ENCODE measurements around the gene MEN1.
"Not testable (repeated sequence)": the region's sequence is repeated elsewhere in the genome, so short reads cannot be mapped to it uniquely, and the experiment has no call there.

MEN1 gene

GRCh38 chr11:64845776-64846129 is 35.4 kb upstream of the MEN1 start:
- DNase-seq (ENCODE audit: low spot score), result not testable (repeated sequence)

DNA sequence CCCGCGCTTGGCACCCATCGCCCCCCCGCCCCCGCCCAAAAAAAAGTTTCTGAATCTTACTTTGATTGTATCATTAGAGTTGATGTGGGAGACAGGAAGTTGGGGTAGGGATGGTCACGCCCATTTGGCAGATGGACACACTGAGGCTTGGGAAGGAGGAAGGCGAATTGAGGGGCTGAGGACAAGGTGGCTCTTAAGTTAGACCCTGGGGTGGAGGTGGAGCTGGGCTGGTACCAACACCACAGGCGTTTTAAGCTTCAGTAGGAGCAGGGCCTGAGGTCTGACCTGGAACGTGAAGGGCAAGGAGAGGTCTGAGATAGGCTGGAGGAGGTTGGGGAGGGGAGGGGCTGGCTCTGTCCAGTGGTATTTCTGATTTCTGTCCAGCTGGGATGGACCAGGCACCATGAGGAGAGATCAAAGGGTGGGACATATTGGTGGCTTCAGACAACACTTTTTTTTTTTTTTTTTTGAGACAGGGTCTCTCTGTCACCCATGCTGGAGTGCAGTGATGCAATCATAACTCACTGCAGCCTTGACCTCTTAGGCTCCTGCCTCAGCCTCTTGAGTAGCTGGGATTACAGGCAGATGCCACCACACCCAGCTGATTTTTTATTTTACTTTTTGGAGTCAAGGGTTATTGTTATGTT is 34.9 kb upstream of the MEN1 start:
- DNase-seq (ENCODE audit: low spot score), result no peak

DNA sequence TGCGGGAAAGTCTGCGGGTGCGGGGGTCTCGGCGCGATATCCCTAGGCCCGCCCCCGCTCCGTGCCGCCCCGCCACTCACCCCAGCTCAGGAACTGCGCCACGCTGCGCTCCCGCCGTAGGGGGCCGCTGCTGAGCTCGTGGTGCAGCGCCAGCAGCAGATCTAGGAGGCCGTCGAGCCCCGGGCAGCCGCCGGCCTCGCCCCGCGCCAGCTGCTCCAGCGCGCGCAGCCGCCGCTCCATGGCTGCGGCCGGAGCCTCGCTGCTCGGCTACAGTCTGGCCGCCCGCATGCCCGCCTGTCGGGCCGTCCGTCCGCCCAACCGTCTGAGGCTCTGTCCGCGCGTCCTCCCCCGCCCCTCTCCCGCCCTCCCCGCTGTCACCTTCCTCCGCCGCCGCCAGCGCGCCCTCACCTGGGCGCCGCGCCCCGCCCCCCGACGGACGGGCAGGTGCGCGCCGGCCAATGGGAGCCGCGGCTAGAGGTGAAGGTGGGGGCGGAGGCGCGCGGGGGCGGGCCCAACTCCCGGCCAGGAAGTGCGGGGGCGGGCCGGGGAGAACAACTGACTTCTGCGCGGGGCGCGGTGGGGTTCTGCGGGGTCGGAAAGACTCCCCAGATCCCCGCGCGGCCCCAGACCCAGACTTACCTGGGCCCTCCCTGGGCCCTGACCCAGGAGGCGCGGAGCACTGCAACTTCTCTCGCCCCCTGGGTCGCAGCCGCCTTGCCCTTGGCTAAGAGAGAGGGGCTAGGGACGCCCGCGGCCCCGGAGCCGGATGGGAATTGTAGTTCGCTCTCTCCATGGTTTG is 34.2 kb upstream of the MEN1 start, which contains the start of gene CDC42BPG:
Gene CDC42BPG (minus strand): TSS at position 324 of the 799 bp plus-strand sequence. CDS start 84 bp downstream, at position 240.
- peak; percentile 85 for DNase-seq (ENCODE audit: low spot score)

GRCh38 chr11:64843686-64844329 is 33.5 kb upstream of the MEN1 start:
- DNase-seq (ENCODE audit: low spot score), result peak; percentile 78

DNA sequence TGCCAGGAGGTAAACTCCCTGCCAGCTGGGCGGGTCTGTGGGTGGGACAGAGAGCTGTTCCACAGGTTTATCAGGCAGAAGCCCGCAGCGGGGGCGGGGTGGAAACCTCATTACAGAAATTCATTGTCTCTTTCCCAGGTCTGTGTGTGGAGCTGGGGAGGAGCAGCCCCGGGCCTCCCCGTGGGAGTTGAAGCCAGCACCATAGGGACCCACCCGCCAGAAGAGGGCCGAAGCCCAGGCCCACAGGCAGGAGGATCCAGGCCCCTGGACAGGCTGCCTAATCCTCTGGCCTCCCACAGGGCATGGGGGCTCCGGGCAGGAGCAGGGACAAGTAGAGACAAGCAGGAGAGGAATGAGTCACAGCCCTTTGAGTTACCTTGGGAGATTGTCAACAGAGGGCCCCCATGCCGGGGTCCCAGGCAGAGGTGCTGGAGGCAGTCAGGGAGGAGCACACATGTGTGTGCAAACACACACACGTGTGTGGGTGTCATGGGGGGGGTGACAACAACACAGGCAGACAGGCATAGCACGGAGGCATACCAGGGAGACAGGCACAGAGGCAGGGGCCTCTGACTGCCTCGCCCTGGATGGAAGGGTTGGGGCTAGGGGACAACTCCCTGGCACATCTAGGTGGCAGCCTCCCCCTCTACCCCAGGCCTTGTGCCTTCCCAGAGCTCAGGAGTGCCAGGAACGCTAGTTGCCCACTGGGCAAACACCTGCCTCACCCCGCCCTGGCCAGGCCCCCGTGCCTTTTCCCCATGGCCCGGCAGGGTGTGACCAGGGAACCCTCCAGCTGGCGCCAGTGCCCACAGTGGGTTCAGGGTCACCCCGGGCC is 32.7 kb upstream of the MEN1 start:
- DNase-seq (ENCODE audit: low spot score), result peak; percentile 80

DNA sequence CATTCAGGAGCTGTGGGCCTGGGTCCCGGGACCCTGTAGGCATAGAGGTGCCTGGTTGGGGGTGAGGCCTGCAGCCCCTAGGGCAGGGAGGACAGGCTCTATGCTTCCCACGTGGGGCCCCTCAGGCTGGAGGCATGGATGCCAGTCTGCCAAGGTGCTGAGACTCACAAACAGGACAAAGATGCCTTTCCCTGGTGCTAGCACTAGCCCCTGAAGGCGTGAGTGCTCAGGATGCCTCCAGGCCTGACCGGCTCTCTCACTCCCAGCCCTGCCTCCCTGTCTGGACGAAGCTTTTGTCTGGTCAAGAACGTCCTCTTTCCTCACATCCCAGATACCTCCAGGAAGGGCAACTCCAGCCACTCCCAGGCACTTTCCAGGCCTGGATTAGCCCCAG is 32.0 kb upstream of the MEN1 start:
- no peak for DNase-seq (ENCODE audit: low spot score)

- no peak for DNase-seq (ENCODE audit: low spot score)
Measured at GRCh38 chr11:64841592-64842365, 31.4 kb upstream of the MEN1 start.

DNA sequence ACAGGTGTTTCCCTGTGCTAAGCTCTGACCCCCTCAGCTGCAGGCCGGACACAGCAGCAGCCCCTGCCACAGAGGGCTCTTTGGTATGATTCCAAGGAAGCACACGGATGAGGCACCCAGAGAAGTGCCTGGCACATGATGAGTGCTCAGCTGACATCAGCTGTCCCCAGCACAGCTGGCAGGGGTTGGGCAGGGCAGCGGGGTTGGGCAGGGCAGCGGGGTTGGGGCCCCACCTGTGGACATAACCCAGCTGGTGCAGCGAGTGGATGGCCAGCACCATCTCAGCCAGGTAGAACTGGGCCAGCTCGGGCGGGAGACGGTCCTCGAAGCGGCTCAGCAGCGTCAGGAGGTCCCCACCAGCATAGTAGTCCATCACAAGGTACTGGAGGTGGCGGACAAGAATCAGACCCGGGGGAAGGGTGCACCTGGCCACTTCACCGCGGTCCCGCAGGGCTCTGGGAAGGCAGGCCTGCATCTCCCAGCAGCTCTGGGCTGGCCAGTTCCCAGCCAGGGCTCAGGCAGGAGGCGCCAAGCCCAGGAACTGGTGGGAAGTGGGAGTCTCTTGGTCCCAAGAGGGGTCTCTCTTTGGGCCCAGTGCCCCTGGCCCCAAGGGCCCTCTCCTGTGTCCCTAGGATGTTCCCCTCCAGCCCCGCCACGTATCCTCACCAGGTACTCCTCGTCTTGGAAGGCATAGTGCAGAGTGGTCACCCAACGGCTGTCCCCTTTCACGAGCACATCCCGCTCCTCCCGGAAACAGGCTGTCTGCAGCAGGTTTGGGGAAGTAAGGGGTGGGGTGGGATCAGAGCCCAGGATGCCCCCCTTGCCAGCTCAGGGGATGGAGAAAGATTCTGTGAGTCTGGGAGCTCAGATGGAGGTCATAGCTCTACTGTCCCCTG is 29.8 kb upstream of the MEN1 start:
- DNase-seq (ENCODE audit: low spot score), result no peak

GRCh38 chr11:64839335-64839734 is 29.0 kb upstream of the MEN1 start:
- no peak for DNase-seq (ENCODE audit: low spot score)

GRCh38 chr11:64838600-64839334 is 28.4 kb upstream of the MEN1 start:
- DNase-seq (ENCODE audit: low spot score), result no peak

DNA sequence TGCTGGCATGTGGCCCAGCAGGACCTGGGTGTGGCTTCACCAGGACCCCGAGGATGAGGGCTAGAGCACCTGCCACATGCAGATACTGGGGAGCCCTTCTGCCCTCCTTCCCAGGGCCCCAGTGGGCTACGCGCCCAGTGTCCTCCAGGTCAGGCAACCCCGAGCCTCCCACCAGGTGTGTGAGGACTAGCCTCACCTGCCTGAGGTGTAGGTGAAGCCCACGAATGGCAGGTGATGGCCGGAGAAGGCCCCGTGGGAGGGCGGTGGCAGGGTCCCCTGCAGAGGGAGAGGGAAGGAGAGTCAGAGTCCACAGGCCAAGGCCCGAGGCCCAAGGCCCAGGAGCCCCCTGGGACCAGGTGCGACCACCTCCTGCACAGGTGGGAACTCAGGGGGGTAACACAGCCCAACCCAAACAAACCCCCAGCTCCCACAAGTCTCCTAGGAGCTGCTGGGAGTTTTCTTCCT is 27.6 kb upstream of the MEN1 start:
- DNase-seq (ENCODE audit: low spot score), result no peak

DNA sequence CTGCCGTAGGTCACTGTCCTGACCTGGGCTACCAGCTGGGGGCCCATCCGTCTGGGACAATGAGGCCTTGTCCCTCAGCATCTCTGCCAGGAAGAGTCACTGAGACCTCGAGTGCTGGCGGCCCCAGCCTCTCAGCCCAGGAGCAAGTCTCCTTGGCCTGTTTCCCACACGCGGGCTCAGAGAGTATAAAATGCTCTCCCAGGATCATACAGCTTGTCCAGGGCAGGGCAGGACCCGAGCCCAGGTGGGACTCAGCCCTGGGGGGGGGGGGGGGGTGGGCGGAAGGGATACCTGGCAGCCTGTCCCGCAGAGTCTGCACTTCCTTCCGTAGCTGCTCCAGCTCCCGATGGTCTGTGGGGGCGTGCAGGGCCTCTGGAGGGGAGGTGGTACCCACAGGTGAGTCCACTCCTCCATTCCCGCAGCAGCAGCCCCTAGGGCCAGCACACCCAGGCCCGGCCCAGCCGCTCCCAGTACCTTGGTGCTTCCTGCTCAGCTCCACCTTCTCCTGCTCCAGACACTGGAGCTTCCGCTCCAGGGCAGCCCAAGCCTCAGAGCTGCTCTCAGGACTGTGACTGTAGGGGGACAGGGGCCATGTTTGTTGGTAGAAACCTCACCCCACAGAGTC is 26.2 kb upstream of the MEN1 start:
- DNase-seq (ENCODE audit: low spot score), result no peak

DNA sequence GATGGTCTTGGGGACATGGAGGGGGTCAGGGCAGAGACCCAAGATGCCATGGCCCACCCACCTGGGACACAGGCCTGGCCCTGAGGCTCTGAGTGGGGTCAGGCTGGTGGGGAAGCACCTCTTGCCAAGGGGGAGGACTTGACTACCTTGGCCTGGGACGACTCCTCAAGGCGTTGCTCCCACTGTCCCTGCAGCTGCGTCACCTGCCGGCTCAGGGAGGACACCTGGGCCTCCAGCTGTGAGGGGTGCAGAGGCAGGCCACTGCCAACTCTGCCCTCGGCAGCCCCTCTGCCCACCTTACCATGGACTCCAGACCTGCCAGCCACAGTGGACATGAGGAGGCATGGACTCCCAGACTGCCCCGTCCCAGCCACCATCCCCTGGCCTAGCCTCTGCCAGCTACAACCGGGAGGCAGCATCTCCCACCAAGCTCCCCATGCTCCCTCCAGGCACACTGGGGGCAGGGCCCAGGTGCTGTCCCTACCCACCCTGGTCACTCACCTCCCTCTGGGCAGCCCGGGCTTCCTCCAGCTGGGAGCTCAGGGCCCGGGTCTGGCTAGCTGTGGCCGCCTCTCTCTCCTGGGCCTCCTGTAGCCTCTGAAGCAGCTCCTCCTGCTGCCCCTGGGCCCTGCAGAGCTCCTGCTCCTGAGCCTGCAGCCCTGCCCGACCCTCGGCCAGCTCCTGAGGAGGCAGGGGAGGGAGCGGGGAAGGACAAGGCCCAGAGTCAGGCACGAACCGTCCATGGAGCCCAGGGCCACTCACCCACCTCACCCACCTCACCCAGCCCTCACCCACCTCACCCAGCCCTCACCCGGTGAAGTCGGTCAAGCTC is 25.5 kb upstream of the MEN1 start:
- DNase-seq (ENCODE audit: low spot score), result no peak

DNA sequence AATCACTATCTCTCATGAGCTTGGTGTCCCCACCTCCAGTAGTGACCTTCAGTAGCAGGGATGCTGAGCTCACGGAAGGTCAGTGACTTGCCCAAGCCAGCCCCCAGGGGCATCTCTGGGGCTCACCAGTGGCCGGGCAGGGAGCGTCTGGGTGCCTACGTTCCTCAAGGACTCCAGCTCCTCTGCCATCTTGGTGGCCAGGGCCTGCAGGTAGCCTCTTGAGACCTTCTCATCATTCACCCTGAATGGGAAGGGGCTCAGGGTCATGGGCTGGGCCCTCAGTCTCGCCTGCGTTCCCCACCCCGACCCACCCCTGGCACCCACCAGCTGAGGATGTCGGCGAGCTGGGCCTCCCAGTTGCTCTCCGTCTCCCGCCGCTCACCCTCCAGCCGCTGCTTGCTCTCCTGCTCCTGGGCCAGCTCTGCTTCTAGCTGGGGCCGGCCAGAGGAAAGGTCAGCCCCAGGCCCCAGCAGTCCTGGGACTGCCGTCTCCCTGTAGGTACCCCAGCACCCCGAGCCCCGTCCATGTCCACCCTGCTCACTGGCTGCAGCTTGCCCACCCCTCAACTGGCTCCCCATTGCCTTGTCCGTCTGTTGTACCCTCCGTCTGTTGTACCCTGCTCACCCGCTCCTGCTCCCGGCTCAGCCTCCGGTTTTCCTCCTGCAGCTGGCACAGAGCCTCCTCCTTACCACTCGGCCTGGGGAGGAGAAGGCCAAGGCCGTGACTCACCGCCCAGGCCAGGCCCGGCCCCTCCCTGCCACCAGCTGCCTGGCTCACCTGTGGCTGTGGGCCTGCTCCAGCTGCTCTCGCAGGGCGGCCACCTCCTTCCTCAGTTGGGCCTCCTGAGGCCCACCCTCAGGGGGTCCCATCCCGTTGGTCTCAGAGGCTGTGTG is 24.6 kb upstream of the MEN1 start:
- DNase-seq (ENCODE audit: low spot score), result peak; percentile 49

DNA sequence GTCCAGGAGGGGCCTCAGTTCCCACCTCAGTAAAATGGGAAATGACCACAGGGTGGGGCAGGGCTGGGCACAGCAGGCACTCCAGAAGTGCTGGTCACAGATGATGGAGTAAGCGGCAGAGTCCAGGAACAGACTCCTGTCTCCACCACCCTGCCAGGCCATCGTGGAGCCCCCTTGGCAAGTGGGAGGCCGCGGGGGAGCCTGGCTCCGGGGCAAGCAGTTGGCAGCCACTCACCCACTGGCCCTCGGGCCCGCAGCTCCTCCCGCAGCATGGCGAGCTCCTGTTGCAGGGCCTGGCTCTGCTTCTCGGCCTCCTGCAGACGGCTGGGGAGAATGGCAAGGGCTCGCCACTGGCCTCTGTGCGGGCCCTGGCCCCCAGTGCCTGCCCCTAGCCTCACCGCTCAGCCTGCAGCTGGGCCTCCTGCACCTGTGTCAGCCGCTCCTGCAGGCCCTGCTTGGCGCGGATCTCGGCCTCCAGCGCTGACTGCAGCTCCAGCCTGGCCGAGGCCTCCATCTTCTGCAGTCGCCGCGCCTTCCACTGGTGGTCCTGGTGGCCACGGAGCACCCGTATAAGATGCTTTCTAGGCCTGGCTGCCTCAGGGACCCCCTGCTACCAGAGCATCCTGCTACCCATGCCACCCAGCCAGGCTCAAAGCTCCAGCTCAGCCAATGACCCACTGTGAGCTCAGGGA is 23.8 kb upstream of the MEN1 start:
- DNase-seq (ENCODE audit: low spot score), result no peak

DNA sequence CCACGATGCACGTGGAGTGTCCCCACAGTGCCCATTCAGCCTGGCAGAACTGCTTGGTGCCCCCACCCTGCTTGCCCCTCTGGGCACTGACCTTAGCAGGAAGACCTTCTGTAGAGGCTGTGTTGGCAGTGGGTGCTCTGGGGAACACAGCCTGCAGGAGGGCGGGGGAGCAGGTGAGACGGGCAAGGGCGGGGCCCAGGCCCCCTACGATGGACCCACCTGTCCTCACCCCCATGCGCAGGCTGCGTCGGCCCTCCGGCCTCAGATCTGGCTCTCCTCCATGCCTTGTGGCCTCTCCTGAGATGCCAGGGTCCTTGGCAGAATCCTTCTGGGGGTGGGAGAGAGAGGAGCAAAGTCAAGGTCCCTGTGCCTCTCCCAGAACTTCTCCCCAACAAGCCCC is 23.2 kb upstream of the MEN1 start:
- DNase-seq (ENCODE audit: low spot score), result no peak

DNA sequence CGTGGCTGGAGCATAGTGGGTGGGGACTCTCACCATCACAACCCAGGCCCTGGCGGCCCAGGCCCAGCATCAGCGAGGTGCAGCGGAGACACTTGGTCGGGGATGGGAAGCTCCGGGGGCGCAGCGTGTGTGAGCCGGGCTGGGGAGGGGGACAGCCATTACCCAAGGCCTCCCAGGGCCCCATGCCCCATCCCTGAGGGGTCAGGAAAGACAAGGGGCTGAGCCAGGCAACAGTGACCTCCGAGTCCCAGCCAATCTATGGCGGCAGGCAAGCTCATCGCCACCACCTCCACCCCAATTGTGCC is 22.8 kb upstream of the MEN1 start:
- no peak for DNase-seq (ENCODE audit: low spot score)
